MM.1S (cell line): ENCODE results near the gene AKAP13.

Experiments used
- DNase-seq: peaks from one replicate; pipeline ENCODE4 v3.0.0-alpha.2; 2015
- H2AFZ ChIP-seq: fragments of 300-600 bp; sonication (generic); 2 replicates; pipeline ENCODE4 v1.6.0; 2016; ENCODE audit warnings: antibody characterized with exemption, low read length
- H3F3A ChIP-seq: fragments of 300-600 bp; sonication (generic); 2 replicates; pipeline ENCODE4 v1.6.1; 2016; ENCODE audit warnings: mild to moderate bottlenecking, antibody characterized with exemption, low read length, moderate library complexity, mixed read lengths; ENCODE audit not compliant: insufficient read depth
- H3K27ac ChIP-seq: fragments of 300-600 bp; sonication (generic); 2 replicates; pipeline ENCODE4 v1.5.1; 2016; ENCODE audit warnings: mild to moderate bottlenecking, low read length
- H3K27me3 ChIP-seq: fragments of 300-600 bp; sonication (generic); replicated peaks from 2 replicates; pipeline ENCODE4 v1.6.0; 2016; ENCODE audit warnings: low read length; ENCODE audit not compliant: insufficient read depth
- H3K36me3 ChIP-seq: fragments of 300-600 bp; sonication (generic); replicated peaks from 2 replicates; pipeline ENCODE4 v1.6.1; 2016; ENCODE audit warnings: mild to moderate bottlenecking, low read length, mixed read lengths; ENCODE audit not compliant: insufficient read depth
- H3K4me1 ChIP-seq: fragments of 300-600 bp; sonication (generic); 2 replicates; pipeline ENCODE4 v1.6.1; 2016; ENCODE audit warnings: low read length, mixed read lengths
- H3K4me2 ChIP-seq: fragments of 300-600 bp; sonication (generic); 2 replicates; pipeline ENCODE4 v1.6.0; 2016; ENCODE audit warnings: low read depth, low read length
- H3K4me3 ChIP-seq: fragments of 300-600 bp; sonication (generic); 2 replicates; pipeline ENCODE4 v1.5.1; 2016; ENCODE audit warnings: low read length, mixed read lengths
- H3K79me2 ChIP-seq: fragments of 300-600 bp; sonication (generic); 2 replicates; pipeline ENCODE4 v1.6.1; 2016; ENCODE audit warnings: mixed run types, low read length, mixed read lengths
- H3K9ac ChIP-seq: fragments of 300-600 bp; sonication (generic); 2 replicates; pipeline ENCODE4 v1.6.1; 2016; ENCODE audit warnings: low read length, mixed read lengths
- H3K9me2 ChIP-seq: fragments of 300-600 bp; sonication (generic); replicated peaks from 2 replicates; pipeline ENCODE4 v1.6.1; 2016; ENCODE audit warnings: mild to moderate bottlenecking, low read length, mixed read lengths; ENCODE audit not compliant: insufficient read depth
- H3K9me3 ChIP-seq: fragments of 300-600 bp; sonication (generic); replicated peaks from 2 replicates; pipeline ENCODE4 v1.6.1; 2016; ENCODE audit warnings: mild to moderate bottlenecking, low read length, mixed read lengths; ENCODE audit not compliant: insufficient read depth
- H4K20me1 ChIP-seq: fragments of 300-600 bp; sonication (generic); 2 replicates; pipeline ENCODE4 v1.6.1; 2016; ENCODE audit warnings: mild to moderate bottlenecking, low read length, moderate library complexity, mixed read lengths; ENCODE audit not compliant: insufficient read depth
- EZH2 ChIP-seq: fragments of 300-600 bp; sonication (generic); optimal IDR thresholded peaks from 2 replicates; pipeline ENCODE3; 2017; ENCODE audit warnings: low read depth, mild to moderate bottlenecking, antibody characterized with exemption, low read length, mixed read lengths
- EZH2phosphoT487 ChIP-seq: fragments of 300-600 bp; sonication (generic); IDR thresholded peaks from 2 replicates; pipeline ENCODE4 v1.6.1; 2018; ENCODE audit warnings: antibody characterized with exemption, low read length
- TF ChIP-seq, protein P1 (sequence below): fragments of 300-600 bp; sonication (generic); IDR thresholded peaks from 2 replicates; pipeline ENCODE4 v1.5.1; 2016; ENCODE audit warnings: antibody characterized with exemption, low read length, mixed read lengths

Gene AKAP13

GRCh38 chr15:85749261-85750151 lies 369.1 kb downstream of the AKAP13 start:
- H3K9me2 ChIP-seq, result no peaks in the 10 kb centered on the region
- no peaks in the 10 kb centered on the region for H3F3A ChIP-seq
- DNase-seq, result no peak
- no peaks in the 10 kb centered on the region for H3K9me3 ChIP-seq
- no peak overlapping the region for H3K27ac ChIP-seq
- no peaks in the 10 kb centered on the region; the same call in 1 of the 2 replicates for H3K36me3 ChIP-seq
- no peak for TF ChIP-seq EZH2phosphoT487
- TF ChIP-seq, protein P1, sequence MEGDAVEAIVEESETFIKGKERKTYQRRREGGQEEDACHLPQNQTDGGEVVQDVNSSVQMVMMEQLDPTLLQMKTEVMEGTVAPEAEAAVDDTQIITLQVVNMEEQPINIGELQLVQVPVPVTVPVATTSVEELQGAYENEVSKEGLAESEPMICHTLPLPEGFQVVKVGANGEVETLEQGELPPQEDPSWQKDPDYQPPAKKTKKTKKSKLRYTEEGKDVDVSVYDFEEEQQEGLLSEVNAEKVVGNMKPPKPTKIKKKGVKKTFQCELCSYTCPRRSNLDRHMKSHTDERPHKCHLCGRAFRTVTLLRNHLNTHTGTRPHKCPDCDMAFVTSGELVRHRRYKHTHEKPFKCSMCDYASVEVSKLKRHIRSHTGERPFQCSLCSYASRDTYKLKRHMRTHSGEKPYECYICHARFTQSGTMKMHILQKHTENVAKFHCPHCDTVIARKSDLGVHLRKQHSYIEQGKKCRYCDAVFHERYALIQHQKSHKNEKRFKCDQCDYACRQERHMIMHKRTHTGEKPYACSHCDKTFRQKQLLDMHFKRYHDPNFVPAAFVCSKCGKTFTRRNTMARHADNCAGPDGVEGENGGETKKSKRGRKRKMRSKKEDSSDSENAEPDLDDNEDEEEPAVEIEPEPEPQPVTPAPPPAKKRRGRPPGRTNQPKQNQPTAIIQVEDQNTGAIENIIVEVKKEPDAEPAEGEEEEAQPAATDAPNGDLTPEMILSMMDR, result no peak
- no peak for TF ChIP-seq EZH2
- H3K4me2 ChIP-seq, result no peak overlapping the region
- H3K4me3 ChIP-seq, result no peak overlapping the region
- no peaks in the 10 kb centered on the region for H4K20me1 ChIP-seq
- no peak overlapping the region for H3K9ac ChIP-seq
- no peaks in the 10 kb centered on the region for H3K27me3 ChIP-seq
- H2AFZ ChIP-seq, result no peak overlapping the region
- H3K79me2 ChIP-seq, result no peaks in the 10 kb centered on the region
- H3K4me1 ChIP-seq, result no peaks in the 10 kb centered on the region

DNA sequence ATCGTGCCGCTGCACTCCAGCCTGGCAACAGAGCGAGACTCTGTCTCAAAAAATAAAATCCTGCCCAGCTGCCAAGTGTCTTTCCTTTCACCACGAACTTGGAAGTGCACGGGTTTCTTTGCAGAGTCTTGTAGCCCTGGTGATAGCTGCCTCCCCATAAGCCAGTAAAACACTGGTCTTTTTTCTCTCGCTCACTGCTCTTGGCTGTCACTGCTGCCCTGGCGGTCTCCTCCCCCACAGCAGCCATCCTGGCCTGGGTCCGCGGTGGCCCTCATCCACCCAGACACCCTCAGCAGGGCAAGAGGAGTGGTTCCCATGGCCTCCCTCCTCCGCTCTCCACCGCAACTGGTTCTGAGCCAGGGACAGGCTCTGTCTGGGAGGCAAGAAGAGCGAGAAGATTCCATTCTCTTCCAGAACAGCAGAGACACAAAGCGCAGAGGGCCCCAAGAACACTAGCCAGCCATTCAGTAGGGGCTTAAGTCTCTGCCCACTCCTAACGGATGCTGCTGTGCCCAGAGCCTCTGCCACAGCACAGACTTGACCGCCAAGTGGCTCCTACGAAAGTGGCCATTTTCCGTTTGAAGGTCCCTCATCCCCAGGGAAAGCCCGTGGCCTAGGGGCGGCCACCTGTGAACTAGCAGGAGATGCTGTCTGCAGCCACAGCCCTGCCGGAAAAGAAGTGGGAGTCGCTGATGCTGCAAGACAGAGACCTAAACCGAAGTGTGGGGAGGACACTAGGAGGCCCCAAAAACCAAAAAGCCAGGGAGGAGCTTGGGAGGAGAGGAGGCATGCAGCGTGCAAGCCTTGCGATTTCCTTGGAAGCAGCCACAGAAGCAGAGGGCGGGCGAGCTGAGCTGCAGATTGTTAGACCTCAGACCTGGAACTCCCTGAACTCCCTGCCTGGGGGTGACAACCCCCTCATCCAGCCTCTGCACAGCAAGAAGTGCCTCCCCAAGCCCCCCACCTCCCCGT lies 370.2 kb downstream of the AKAP13 start:
- no peaks in the 10 kb centered on the region for H4K20me1 ChIP-seq
- H3K4me2 ChIP-seq, result no peak overlapping the region
- H3K9me2 ChIP-seq, result no peaks in the 10 kb centered on the region
- no peaks in the 10 kb centered on the region for H3K36me3 ChIP-seq
- no peak overlapping the region for H2AFZ ChIP-seq
- H3K9me3 ChIP-seq, result no peaks in the 10 kb centered on the region
- no peak for TF ChIP-seq EZH2
- no peak for TF ChIP-seq EZH2phosphoT487
- TF ChIP-seq, protein P1, result no peak
- H3K79me2 ChIP-seq, result no peaks in the 10 kb centered on the region
- no peak overlapping the region for H3K4me3 ChIP-seq
- no peaks in the 10 kb centered on the region for H3F3A ChIP-seq
- DNase-seq, result no peak
- no peaks in the 10 kb centered on the region for H3K4me1 ChIP-seq
- H3K9ac ChIP-seq, result no peak overlapping the region
- H3K27ac ChIP-seq, result no peak overlapping the region
- no peaks in the 10 kb centered on the region for H3K27me3 ChIP-seq

DNA sequence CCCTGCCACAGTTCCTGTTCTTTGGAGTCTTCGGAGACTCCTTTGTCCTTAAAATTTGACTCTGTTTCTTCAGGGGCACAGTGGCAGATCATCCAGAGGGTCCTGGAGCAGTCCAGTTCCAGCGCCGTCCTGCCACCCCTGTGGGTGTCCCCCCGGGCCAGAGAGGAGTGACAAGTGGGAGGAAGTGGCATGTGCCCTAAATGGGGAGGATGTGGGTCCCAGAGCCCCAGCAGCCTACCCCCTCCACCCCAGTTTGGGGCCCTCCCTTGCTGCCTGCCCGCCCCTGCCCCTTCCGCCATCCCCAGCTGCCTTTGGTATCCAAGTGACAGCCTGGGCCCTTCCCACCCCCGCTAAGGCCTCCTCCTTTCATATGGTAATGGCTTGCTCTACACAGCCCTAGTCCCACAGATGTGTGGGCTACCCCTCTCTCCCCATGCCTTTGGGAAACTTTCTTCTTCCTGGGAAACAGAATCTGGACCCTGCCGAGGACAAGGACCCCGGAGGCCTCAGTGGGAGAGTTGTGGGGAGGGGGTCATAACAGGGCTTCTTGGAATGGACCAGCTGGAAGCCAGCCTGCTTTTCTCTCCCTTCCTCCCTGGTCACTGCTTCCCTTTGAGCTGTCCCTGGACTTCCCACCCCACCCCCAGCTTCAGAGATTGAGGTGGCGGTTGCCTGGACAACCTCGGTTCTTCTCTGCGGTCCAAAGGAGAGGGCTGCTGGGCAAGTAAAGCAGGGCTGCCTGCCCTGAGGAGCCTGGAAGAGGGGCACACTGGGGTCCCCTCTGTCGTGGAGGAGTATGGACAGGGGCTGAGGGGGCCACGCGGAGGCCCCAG lies 371.1 kb downstream of the AKAP13 start:
- TF ChIP-seq EZH2, result no peak
- no peak for TF ChIP-seq EZH2phosphoT487
- TF ChIP-seq, protein P1, result no peak
- no peak overlapping the region for H2AFZ ChIP-seq
- no peaks in the 10 kb centered on the region for H3K36me3 ChIP-seq
- no peak overlapping the region for H3K4me2 ChIP-seq
- no peaks in the 10 kb centered on the region for H3K9me2 ChIP-seq
- no peaks in the 10 kb centered on the region for H3F3A ChIP-seq
- no peak overlapping the region for H3K27ac ChIP-seq
- H3K79me2 ChIP-seq, result no peaks in the 10 kb centered on the region
- no peaks in the 10 kb centered on the region for H4K20me1 ChIP-seq
- H3K4me3 ChIP-seq, result no peak overlapping the region
- no peak for DNase-seq
- no peak overlapping the region for H3K9ac ChIP-seq
- H3K4me1 ChIP-seq, result no peaks in the 10 kb centered on the region
- H3K9me3 ChIP-seq, result no peaks in the 10 kb centered on the region
- H3K27me3 ChIP-seq, result no peaks in the 10 kb centered on the region
